ENCODE measurements around the gene C1GALT1.

C1GALT1 gene

GRCh38 chr7:7272294-7272693 is 90.0 kb downstream of the C1GALT1 start:
- no peak for DNase-seq (ENCODE audit: low spot score)

- DNase-seq (ENCODE audit: low spot score): no peak
Observed at GRCh38 chr7:7274782-7275181, 92.4 kb downstream of the C1GALT1 start.

- no peak for DNase-seq (ENCODE audit: low spot score)
Observed at GRCh38 chr7:7276161-7276560, 93.8 kb downstream of the C1GALT1 start.

- DNase-seq (ENCODE audit: low spot score): no peak
Observed at GRCh38 chr7:7290429-7291122, 108.2 kb downstream of the C1GALT1 start.

DNA sequence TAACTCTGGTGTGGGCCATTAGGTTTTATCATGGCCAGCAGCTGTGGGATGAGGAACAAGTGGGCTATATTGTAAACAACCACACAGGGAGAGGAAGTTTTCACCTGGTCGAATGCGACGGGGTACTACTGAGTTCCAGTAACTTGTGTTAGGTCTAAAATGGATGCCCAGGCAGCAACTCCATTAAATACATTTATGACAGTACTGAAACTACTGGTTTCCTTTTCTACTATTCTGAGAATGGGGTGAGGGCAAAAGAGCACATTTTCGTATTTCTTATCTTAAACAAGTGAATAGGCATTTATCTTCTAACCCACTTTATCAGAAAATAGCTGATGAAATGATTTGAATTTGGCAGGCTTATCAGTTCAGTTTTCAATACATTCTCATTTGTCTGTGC is 109.7 kb downstream of the C1GALT1 start:
- no peak for DNase-seq (ENCODE audit: low spot score)

DNA sequence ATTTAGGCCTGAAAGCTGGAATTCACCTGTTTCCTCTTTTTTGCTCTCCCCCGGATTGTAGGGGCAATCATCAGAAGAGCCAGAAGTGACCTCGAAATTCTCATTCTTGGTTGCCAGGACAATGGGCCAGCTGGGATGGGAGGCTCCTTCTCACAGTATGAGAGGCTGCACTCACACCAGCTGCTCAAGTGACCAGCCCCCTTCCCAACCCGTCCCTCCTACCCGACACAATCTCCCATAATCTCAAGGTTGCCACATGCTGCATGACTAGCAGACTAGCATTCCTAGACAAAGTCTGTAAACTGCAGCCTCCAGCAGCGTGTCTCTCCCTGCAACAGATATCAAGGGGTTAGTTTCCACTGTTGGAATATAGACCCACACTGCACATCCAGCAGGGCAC is 110.3 kb downstream of the C1GALT1 start:
- DNase-seq (ENCODE audit: low spot score): no peak

- DNase-seq (ENCODE audit: low spot score): no peak
Observed at GRCh38 chr7:7293092-7293491, 110.7 kb downstream of the C1GALT1 start.

DNA sequence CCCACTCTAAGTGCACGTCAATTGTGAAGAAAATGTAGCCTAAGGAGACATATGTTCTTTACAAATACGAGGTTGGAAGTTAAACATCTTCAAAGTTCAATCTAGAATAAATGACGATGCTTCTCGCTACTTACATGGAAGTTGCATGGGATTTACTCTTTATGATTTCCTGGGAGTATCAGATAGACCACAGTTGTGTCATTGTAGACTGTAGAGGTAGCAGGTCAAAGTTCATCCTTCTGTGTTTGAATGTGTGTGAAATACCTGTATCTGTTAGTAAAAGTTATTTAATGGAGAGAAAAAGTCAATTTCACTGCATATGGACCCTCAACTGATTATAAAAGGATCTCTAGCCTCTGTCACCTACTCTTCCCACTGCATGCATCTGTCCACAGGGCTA is 112.6 kb downstream of the C1GALT1 start:
- DNase-seq (ENCODE audit: low spot score): no peak
